T-cell (primary cell): ENCODE measurements around the gene KSR1. TPM values are rescaled to one million over a fixed set of nuclear protein-coding genes. Genes with fewer than 3 reads are reported as not detected.
A peak's percentile ranks its signal among the peaks of the same experiment; 100 is the strongest.
"Not testable (repeated sequence)": the region's sequence is repeated elsewhere in the genome, so short reads cannot be mapped to it uniquely, and the experiment has no call there.

Experiments used
- ATAC-seq, 4 experiments: fragments of 200-7000 bp in 3 of 4; fragments of 150-1000 bp in 1 of 4; cut with Tn5 transposase; replicated peaks in 1 of 4; 1 replicate in 3 of 4; 2 replicates in 1 of 4; pipeline ENCODE4 v1.10.0; 2021; ENCODE audit warnings: moderate library complexity in 3 of 4, mild to moderate bottlenecking in 2 of 4, moderate number of reproducible peaks in 1 of 4
- CTCF ChIA-PET, 2 donors: fragments of 300-600 bp; sonication (Branson Sonifier 250); formaldehyde crosslinking; loops; one replicate each; lab custom pipeline; 2022; ENCODE audit warnings: antibody characterized with exemption in 2 of 2; lab: Charles Lee
- POLR2A ChIA-PET, 2 donors: fragments of 300-600 bp; sonication (Branson Sonifier 250); formaldehyde crosslinking; loops; one replicate each; lab custom pipeline; 2022; ENCODE audit warnings: antibody characterized with exemption in 2 of 2; lab: Charles Lee
- DNase-seq, 35 experiments: peaks; one replicate each; pipeline versions ENCODE4 v3.0.0 to v3.0.0-alpha.2; 2013 to 2023
- H3K27ac ChIP-seq: one replicate; pipeline ENCODE4 v1.5.1; 2013; ENCODE audit warnings: low read length
- H3K27me3 ChIP-seq, 2 experiments: replicated peaks in 1 of 2; 1 replicate in 1 of 2; 2 replicates in 1 of 2; pipeline versions ENCODE4 v1.6.1 to v1.7.0; 2013; ENCODE audit warnings: low read length in 1 of 2, mixed read lengths in 1 of 2; ENCODE audit not compliant: control insufficient read depth in 2 of 2, insufficient read depth in 2 of 2; ENCODE audit errors: extremely low read depth in 1 of 2
- H3K36me3 ChIP-seq, 2 donors: 1 replicate in 1 of 2; 2 replicates in 1 of 2; pipeline versions ENCODE4 v1.6.1 to v1.7.0; 2013; ENCODE audit warnings: low read length in 1 of 2; ENCODE audit not compliant: control insufficient read depth in 2 of 2, insufficient read depth in 1 of 2; ENCODE audit errors: extremely low read depth in 1 of 2
- H3K4me1 ChIP-seq, 2 experiments: 1 replicate in 1 of 2; 2 replicates in 1 of 2; pipeline versions ENCODE4 v1.6.1 to v1.7.0; 2013; ENCODE audit warnings: low read length in 2 of 2, mixed read lengths in 1 of 2; ENCODE audit not compliant: insufficient read depth in 2 of 2, control insufficient read depth in 1 of 2; ENCODE audit errors: extremely low read depth in 1 of 2
- H3K4me3 ChIP-seq, 2 donors: 1 replicate in 1 of 2; 2 replicates in 1 of 2; pipeline versions ENCODE4 v1.5.1 to v1.7.0; 2013; ENCODE audit warnings: mild to moderate bottlenecking in 2 of 2, low read length in 1 of 2, moderate library complexity in 1 of 2; ENCODE audit not compliant: control insufficient read depth in 1 of 2; ENCODE audit errors: extremely low read depth in 1 of 2
- H3K9me3 ChIP-seq: 2 replicates; pipeline ENCODE4 v1.7.0; 2013
- H3K27ac Mint-ChIP-seq, 2 donors: one replicate each; pipeline ENCODE4 v1.8.0; 2020 to 2021; ENCODE audit warnings: mild to moderate bottlenecking in 2 of 2, mixed read lengths in 2 of 2
- H3K27me3 Mint-ChIP-seq, 2 donors: one replicate each; pipeline ENCODE4 v1.8.0; 2021 to 2022; ENCODE audit warnings: mixed read lengths in 2 of 2
- H3K36me3 Mint-ChIP-seq: one replicate; pipeline ENCODE4 v1.8.0; 2021; ENCODE audit warnings: mixed read lengths
- H3K4me1 Mint-ChIP-seq, 3 donors: one replicate each; pipeline ENCODE4 v1.8.0; 2020 to 2022; ENCODE audit warnings: mixed read lengths in 3 of 3, mild to moderate bottlenecking in 1 of 3
- H3K4me3 Mint-ChIP-seq, 3 donors: one replicate each; pipeline ENCODE4 v1.8.0; 2020 to 2022; ENCODE audit warnings: mild to moderate bottlenecking in 3 of 3, mixed read lengths in 3 of 3, moderate library complexity in 3 of 3
- H3K9me3 Mint-ChIP-seq, 3 donors: one replicate each; pipeline ENCODE4 v1.8.0; 2020 to 2022; ENCODE audit warnings: mixed read lengths in 3 of 3
- WGBS: methylation state at CpG from one replicate; pipeline ENCODE4 v1.1.5; 2013; ENCODE audit warnings: missing lambda C conversion rate; ENCODE audit not compliant: insufficient coverage; 5-methylcytosine and 5-hydroxymethylcytosine counted together
- total RNA-seq, 35 experiments: library from RNA in 6 of 35; stranded (reverse) in 6 of 35; fragments of 120-200 nt in 1 of 35; gene quantifications; one replicate each; pipeline versions ENCODE4 v1.2.1 to v1.2.4 and lab custom pipeline; 2013 to 2026

Gene KSR1
- total RNA-seq, 5 donors from 2014 or later (not counting 1 experiment from before 2014, with no cell fraction given): 26.8 to 35.8 (median 27.6) TPM

GRCh38 chr17:27429666-27430382 is 26.4 kb upstream of the KSR1 start:
- H3K4me3 ChIP-seq: no peak overlapping the region
- no peak for ATAC-seq
- H3K9me3 ChIP-seq: no peaks in the 10 kb centered on the region
- H3K4me3 Mint-ChIP-seq: no peak overlapping the region
- WGBS: 77% methylated on average over 19 of the region's 21 CpGs
- no peaks in the 10 kb centered on the region for H3K4me1 Mint-ChIP-seq
- ChIA-PET CTCF (no interaction called here), POLR2A (no interaction called here)
- no peaks in the 10 kb centered on the region for H3K9me3 Mint-ChIP-seq
- no peaks in the 10 kb centered on the region for H3K27me3 Mint-ChIP-seq
- no peaks in the 10 kb centered on the region for H3K4me1 ChIP-seq
- no peaks in the 10 kb centered on the region for H3K36me3 Mint-ChIP-seq
- no peak for DNase-seq
- H3K27ac Mint-ChIP-seq: no peak overlapping the region
- H3K36me3 ChIP-seq: no peaks in the 10 kb centered on the region
- peaks cover 0 to 8% of the 10 kb centered on the region in 2 experiments for H3K27me3 ChIP-seq
- H3K27ac ChIP-seq: no peak overlapping the region

GRCh38 chr17:27430383-27430840 is 25.8 kb upstream of the KSR1 start:
- no peak overlapping the region for H3K4me3 ChIP-seq
- H3K4me1 Mint-ChIP-seq: no peaks in the 10 kb centered on the region
- H3K36me3 Mint-ChIP-seq: no peaks in the 10 kb centered on the region
- peaks cover 0 to 7% of the 10 kb centered on the region in 2 experiments for H3K27me3 ChIP-seq
- ATAC-seq (no peak), DNase-seq (no peak)
- no peaks in the 10 kb centered on the region for H3K9me3 ChIP-seq
- H3K4me1 ChIP-seq: no peaks in the 10 kb centered on the region
- H3K27ac ChIP-seq: no peak overlapping the region
- POLR2A ChIA-PET: no interaction called here
- H3K27me3 Mint-ChIP-seq: no peaks in the 10 kb centered on the region
- CTCF ChIA-PET: no interaction called here
- no peaks in the 10 kb centered on the region for H3K36me3 ChIP-seq
- H3K27ac Mint-ChIP-seq: no peak overlapping the region
- 68% methylated on average over 6 of the region's 7 CpGs for WGBS
- H3K4me3 Mint-ChIP-seq: no peak overlapping the region
- no peaks in the 10 kb centered on the region for H3K9me3 Mint-ChIP-seq

- no peaks in the 10 kb centered on the region for H3K9me3 ChIP-seq
- ChIA-PET POLR2A (no interaction called here), CTCF (no interaction called here)
- H3K36me3 ChIP-seq: no peaks in the 10 kb centered on the region
- Mint-ChIP-seq H3K4me3 (no peak overlapping the region), H3K27me3 (no peaks in the 10 kb centered on the region), H3K36me3 (no peaks in the 10 kb centered on the region), H3K4me1 (no peaks in the 10 kb centered on the region), H3K9me3 (no peaks in the 10 kb centered on the region), H3K27ac (no peak overlapping the region)
- 91% methylated on average over 7 of the region's 10 CpGs for WGBS
- H3K4me3 ChIP-seq: no peak overlapping the region
- no peaks in the 10 kb centered on the region for H3K4me1 ChIP-seq
- H3K27ac ChIP-seq: no peak overlapping the region
- peaks cover 0 to 4% of the 10 kb centered on the region in 2 experiments for H3K27me3 ChIP-seq
- DNase-seq: no peak
- ATAC-seq: no peak
Observed at GRCh38 chr17:27430882-27431491, 25.3 kb upstream of the KSR1 start.

GRCh38 chr17:27433521-27433920 is 22.7 kb upstream of the KSR1 start:
- H3K9me3 Mint-ChIP-seq: no peaks in the 10 kb centered on the region
- no peaks in the 10 kb centered on the region for H3K36me3 ChIP-seq
- H3K9me3 ChIP-seq: no peaks in the 10 kb centered on the region
- H3K4me1 Mint-ChIP-seq: no peaks in the 10 kb centered on the region
- peak in 1 of 4 experiments; percentile 17 for ATAC-seq
- peaks cover 0 to 4% of the 10 kb centered on the region in 2 experiments for H3K27me3 ChIP-seq
- no peaks in the 10 kb centered on the region for H3K4me1 ChIP-seq
- no peak overlapping the region for H3K4me3 ChIP-seq
- no peak overlapping the region for H3K27ac Mint-ChIP-seq
- H3K36me3 Mint-ChIP-seq: no peaks in the 10 kb centered on the region
- H3K4me3 Mint-ChIP-seq: no peak overlapping the region
- ChIA-PET POLR2A (no interaction called here), CTCF (interaction anchor here in 1 of 2 donors (0.6 to 1.0 kb wide), 2 partner anchors 66 to 166 kb away, joined by 3 read pairs; no protein-coding TSS in a partner anchor)
- 77% methylated on average over 8 of the region's 8 CpGs for WGBS
- H3K27ac ChIP-seq: no peak overlapping the region
- no peaks in the 10 kb centered on the region for H3K27me3 Mint-ChIP-seq
- no peak for DNase-seq

DNA sequence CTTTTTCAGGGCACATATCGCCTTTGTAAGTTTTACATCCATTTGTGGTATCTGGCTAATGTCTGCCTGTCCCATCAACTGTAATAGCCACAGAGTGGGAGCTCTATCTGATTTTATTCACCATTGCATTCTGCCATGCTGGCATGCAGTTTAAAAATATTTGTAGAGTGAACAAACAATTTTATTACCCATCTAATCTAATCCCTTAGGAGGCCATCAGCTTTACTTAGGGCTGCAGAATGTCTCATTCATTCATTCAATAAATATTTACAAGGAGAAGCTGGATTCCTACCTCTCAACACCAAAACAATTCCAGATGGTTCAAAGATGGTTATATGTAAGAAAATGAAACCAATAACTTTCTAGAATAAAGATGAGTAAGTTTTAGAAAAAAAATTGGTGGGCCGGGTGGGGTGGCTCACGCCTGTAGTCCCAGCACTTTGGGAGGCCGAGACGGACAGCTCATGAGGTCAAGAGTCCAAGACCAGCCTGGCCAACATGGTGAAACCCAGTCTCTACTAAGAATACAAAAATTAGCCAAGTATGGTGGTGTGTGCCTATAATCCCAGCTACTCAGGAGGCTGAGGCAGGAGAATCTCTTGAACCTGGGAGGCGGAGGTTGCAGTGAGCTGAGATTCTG is 20.7 kb upstream of the KSR1 start:
- H3K36me3 ChIP-seq, H3K27me3 ChIP-seq, H3K27ac Mint-ChIP-seq, DNase-seq, H3K9me3 ChIP-seq, H3K36me3 Mint-ChIP-seq, H3K4me1 ChIP-seq, POLR2A ChIA-PET, H3K9me3 Mint-ChIP-seq, ATAC-seq, H3K27me3 Mint-ChIP-seq, H3K4me1 Mint-ChIP-seq, H3K4me3 Mint-ChIP-seq, H3K27ac ChIP-seq, H3K4me3 ChIP-seq: not testable (repeated sequence)
- CTCF ChIA-PET: interaction anchor here in 1 of 2 donors (0.9 kb wide), 1 partner anchor 198 kb away, joined by 3 read pairs; no protein-coding TSS in a partner anchor
- no CpG with 5 or more reads among the region's 6 CpGs for WGBS

GRCh38 chr17:27438348-27438998 is 17.8 kb upstream of the KSR1 start:
- Mint-ChIP-seq H3K9me3 (no peaks in the 10 kb centered on the region), H3K27ac (no peak overlapping the region), H3K4me1 (no peaks in the 10 kb centered on the region), H3K4me3 (no peak overlapping the region), H3K27me3 (no peaks in the 10 kb centered on the region), H3K36me3 (no peaks in the 10 kb centered on the region)
- WGBS: 95% methylated on average over 3 of the region's 10 CpGs
- Histone ChIP-seq H3K4me3 (no peak overlapping the region), H3K4me1 (no peaks in the 10 kb centered on the region), H3K27ac (no peak overlapping the region), H3K36me3 (no peaks in the 10 kb centered on the region), H3K9me3 (no peaks in the 10 kb centered on the region), H3K27me3 (peaks cover 0 to under 1% of the 10 kb centered on the region in 2 experiments)
- POLR2A ChIA-PET: no interaction called here
- DNase-seq (no peak), ATAC-seq (no peak)
- CTCF ChIA-PET: no interaction called here
